ENCODE results near the gene WNT8B.

The WNT8B gene

DNA sequence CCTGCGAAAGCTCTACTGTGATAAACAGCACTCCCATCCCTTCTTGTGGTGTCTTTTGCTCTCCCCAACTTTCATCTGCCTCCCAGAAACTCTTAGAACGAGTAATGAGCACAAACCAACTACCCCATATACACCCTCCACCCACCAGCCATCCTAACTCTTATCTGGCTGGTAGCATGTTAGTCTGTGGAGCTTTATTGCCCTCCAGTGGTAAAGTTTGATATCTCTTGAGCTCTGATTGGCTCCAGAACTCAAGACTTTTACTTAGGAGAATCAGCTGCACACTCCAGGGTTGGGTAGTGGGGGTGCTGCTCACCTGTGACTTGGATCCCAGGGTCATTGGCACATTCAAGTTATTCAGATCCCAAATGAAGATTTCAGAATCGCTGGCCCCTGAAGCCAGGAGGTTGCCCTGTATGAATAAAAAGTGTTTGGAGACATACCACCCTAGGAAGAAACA, 45.9 kb downstream of the WNT8B start:
- Histone ChIP-seq H3K4me1 (ENCODE audit: low read depth, poor library complexity, severe bottlenecking) (peaks cover 54% of the 10 kb centered on the region), H4K20me1 (ENCODE audit: insufficient read depth) (no peaks in the 10 kb centered on the region), H3K4me2 (peak overlapping the region; percentile 1; the same call in 1 of the 2 replicates), H3K9ac (no peak overlapping the region), H3K79me2 (ENCODE audit: insufficient read depth, low read depth) (no peaks in the 10 kb centered on the region), H3K36me3 (ENCODE audit: insufficient read depth) (no peaks in the 10 kb centered on the region), H3K4me3 (IDR thresholded peaks at IDR 0.05; ENCODE audit: insufficient read depth, low read depth, low read length) (no peak overlapping the region), H3K27me3 (ENCODE audit: insufficient read depth, low read depth) (no peaks in the 10 kb centered on the region), H3K27ac (no peak overlapping the region), H2AFZ (ENCODE audit: low read depth) (no peak overlapping the region)
- TF ChIP-seq CTCF (conservative IDR thresholded peaks at IDR 0.05; ENCODE audit: low read depth, low read length), result peak; percentile 86

DNA sequence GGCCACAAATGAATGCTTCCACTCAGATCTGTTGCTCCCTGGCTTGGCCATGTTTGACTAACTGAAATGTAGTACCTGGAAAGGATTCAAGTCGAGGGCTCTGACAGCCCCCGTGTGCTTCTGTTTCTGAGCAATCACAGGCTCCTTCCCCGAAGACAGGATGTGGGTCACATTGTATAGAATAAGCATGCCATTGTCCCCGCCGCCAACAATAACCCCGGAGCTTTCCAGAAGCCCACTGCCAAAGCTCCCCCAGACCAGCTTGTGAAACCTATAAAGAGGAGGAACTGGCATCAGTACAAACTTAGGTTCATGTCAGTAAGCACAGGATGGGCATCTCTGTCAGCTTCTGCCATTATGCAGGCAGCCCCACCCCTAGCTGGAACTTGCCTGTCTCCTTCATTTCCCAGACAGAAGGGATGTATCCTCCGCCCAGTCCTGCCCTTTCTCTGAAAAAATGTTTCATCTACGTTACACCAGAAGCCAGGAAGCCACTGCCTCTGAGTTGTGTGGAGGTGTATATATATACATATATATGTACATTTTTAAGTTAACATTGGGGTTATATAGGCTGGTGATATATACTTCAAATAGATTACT, 46.5 kb downstream of the WNT8B start:
- Histone ChIP-seq H3K27ac (no peak overlapping the region), H3K79me2 (ENCODE audit: insufficient read depth, low read depth) (no peaks in the 10 kb centered on the region), H3K36me3 (ENCODE audit: insufficient read depth) (no peaks in the 10 kb centered on the region), H4K20me1 (ENCODE audit: insufficient read depth) (no peaks in the 10 kb centered on the region), H3K4me1 (ENCODE audit: low read depth, poor library complexity, severe bottlenecking) (peaks cover 54% of the 10 kb centered on the region), H2AFZ (ENCODE audit: low read depth) (no peak overlapping the region), H3K4me3 (IDR thresholded peaks at IDR 0.05; ENCODE audit: insufficient read depth, low read depth, low read length) (no peak overlapping the region), H3K4me2 (peak overlapping the region; percentile 78; the same call in 1 of the 2 replicates), H3K27me3 (ENCODE audit: insufficient read depth, low read depth) (no peaks in the 10 kb centered on the region), H3K9ac (no peak overlapping the region)
- TF ChIP-seq CTCF (conservative IDR thresholded peaks at IDR 0.05; ENCODE audit: low read depth, low read length), result no peak

DNA sequence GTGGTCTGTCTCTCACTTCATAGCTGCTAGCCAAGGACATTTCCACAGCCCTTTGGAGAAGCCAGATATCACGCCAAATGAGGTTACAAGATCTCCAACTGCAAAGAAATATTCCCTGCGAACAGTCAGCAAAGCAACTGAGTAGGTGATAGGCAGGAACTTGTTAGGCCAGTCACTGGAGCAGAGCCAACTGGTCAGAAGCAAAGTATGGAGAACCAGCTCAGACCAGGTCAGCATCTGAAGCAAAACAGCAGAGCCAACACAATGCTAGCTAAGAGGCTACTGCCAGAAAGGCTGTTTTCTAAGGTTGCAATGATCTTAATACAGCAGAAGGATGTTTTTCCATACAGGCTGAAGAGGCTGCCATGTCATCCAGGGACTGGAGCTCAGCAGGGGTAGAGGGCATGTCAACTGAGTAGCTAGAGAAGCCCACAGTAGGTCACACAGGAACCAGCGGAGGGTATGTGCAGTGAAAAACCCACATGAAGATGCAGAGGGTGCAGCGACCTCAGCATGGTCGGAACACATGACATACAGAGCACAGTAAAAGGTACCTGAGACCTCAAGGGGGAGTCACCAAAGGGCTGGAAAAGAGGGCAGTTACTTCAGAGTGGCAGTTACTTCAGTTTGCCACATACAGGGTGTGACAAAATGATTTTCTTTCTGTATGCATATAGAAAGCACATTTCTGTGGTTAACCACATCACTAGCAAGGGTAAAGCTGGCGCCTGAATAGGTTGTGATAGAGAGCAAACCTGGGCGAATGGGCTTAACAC, 47.9 kb downstream of the WNT8B start:
- peak overlapping the region; percentile 28; the same call in 1 of the 2 replicates for H2AFZ ChIP-seq (ENCODE audit: low read depth)
- H3K9ac ChIP-seq, result 0 out of 2 replicates have a peak overlapping the region, but pooled peaks have one; percentile 6
- peak overlapping the region; percentile 78 for H3K4me2 ChIP-seq
- H3K4me3 ChIP-seq (IDR thresholded peaks at IDR 0.05; ENCODE audit: insufficient read depth, low read depth, low read length), result no peak overlapping the region
- peaks cover 62% of the 10 kb centered on the region for H3K4me1 ChIP-seq (ENCODE audit: low read depth, poor library complexity, severe bottlenecking)
- H3K36me3 ChIP-seq (ENCODE audit: insufficient read depth), result no peaks in the 10 kb centered on the region
- peak overlapping the region; percentile 46; the same call in 1 of the 2 replicates for H3K27ac ChIP-seq
- H3K27me3 ChIP-seq (ENCODE audit: insufficient read depth, low read depth), result no peaks in the 10 kb centered on the region
- H3K79me2 ChIP-seq (ENCODE audit: insufficient read depth, low read depth), result no peaks in the 10 kb centered on the region
- no peaks in the 10 kb centered on the region for H4K20me1 ChIP-seq (ENCODE audit: insufficient read depth)
- peak; percentile 37; the same call in 1 of the 2 replicates for TF ChIP-seq CTCF (conservative IDR thresholded peaks at IDR 0.05; ENCODE audit: low read depth, low read length)

GRCh38 chr10:100515612-100516011, 52.8 kb downstream of the WNT8B start:
- TF ChIP-seq CTCF (conservative IDR thresholded peaks at IDR 0.05; ENCODE audit: low read depth, low read length), result no peak
- H2AFZ ChIP-seq (ENCODE audit: low read depth), result no peak overlapping the region
- H3K27ac ChIP-seq, result no peak overlapping the region
- no peaks in the 10 kb centered on the region for H3K36me3 ChIP-seq (ENCODE audit: insufficient read depth)
- H3K79me2 ChIP-seq (ENCODE audit: insufficient read depth, low read depth), result no peaks in the 10 kb centered on the region
- no peaks in the 10 kb centered on the region for H4K20me1 ChIP-seq (ENCODE audit: insufficient read depth)
- H3K9ac ChIP-seq, result no peak overlapping the region
- H3K4me1 ChIP-seq (ENCODE audit: low read depth, poor library complexity, severe bottlenecking), result peaks cover 67% of the 10 kb centered on the region
- H3K27me3 ChIP-seq (ENCODE audit: insufficient read depth, low read depth), result no peaks in the 10 kb centered on the region
- peak overlapping the region; percentile 31; the same call in 1 of the 2 replicates for H3K4me2 ChIP-seq
- no peak overlapping the region for H3K4me3 ChIP-seq (IDR thresholded peaks at IDR 0.05; ENCODE audit: insufficient read depth, low read depth, low read length)

Measured in KMS-11 (cell line).